Measurements from ENCODE around the gene SOX13. TPM values are rescaled to one million over a fixed set of nuclear protein-coding genes. Genes with fewer than 3 reads are reported as not detected.

Gene SOX13
- total RNA-seq, 1 experiment from 2014 or later: 35.6 TPM

GRCh38 chr1:204149107-204149506, 76.2 kb downstream of the SOX13 start:
- TSS peak; percentile 29 for BruUV-seq (replicated peaks)
- intact Hi-C loops (cut with micrococcal nuclease): no loop called here
- RAD21 ChIA-PET (ENCODE audit: low non-redundant PET in 1 of 2, low total read pairs in 2 of 2, uncharacterized antibody in 2 of 2, unreplicated experiment in 2 of 2): no interaction called here

More at GRCh38 chr1:204149107-204149506, 76.2 kb downstream of the SOX13 start:
- H3K4me1 ChIP-seq (ENCODE audit: control insufficient read depth in 1 of 2, insufficient read depth in 2 of 2, low read length in 2 of 2): peaks cover 8 to 27% of the 10 kb centered on the region in 2 experiments
- TF ChIP-seq EGR1 (IDR thresholded peaks at IDR 0.05; ENCODE audit: low read depth) (no peak), EZH2 (IDR thresholded peaks at IDR 0.05) (no peak), CBX3 (IDR thresholded peaks at IDR 0.05; ENCODE audit: low read depth) (no peak), RAD21 (IDR thresholded peaks at IDR 0.05; ENCODE audit: low read depth) (no peak), FOSL1 (IDR thresholded peaks at IDR 0.05; ENCODE audit: low read depth) (no peak), SRF (IDR thresholded peaks at IDR 0.05; ENCODE audit: low read depth) (no peak), JUND (IDR thresholded peaks at IDR 0.05) (no peak), EZH2phosphoT487 (IDR thresholded peaks at IDR 0.05; ENCODE audit: borderline replicate concordance) (no peak), SIN3A (IDR thresholded peaks at IDR 0.05; ENCODE audit: low read depth) (no peak), SP1 (IDR thresholded peaks at IDR 0.05; ENCODE audit: low read depth) (no peak), CTCF (IDR thresholded peaks at IDR 0.05 in 2 of 3, conservative IDR thresholded peaks at IDR 0.05 in 1 of 3; ENCODE audit: borderline replicate concordance in 1 of 3, insufficient read depth in 1 of 3, low read depth in 2 of 3, low read length in 2 of 3) (no peak), MAX (IDR thresholded peaks at IDR 0.05) (no peak), YY1 (IDR thresholded peaks at IDR 0.05; ENCODE audit: extremely low read depth, insufficient replicate concordance, low read depth, low read length) (no peak), CEBPB (IDR thresholded peaks at IDR 0.05; ENCODE audit: low read depth) (no peak), ZNF274 (IDR thresholded peaks at IDR 0.05; ENCODE audit: low read depth, low read length) (no peak), POLR2A (IDR thresholded peaks at IDR 0.05; ENCODE audit: borderline replicate concordance, extremely low read depth, insufficient read depth, insufficient read length) (no peak), ATF3 (IDR thresholded peaks at IDR 0.05) (no peak), ZBTB33 (IDR thresholded peaks at IDR 0.05; ENCODE audit: extremely low read depth, insufficient replicate concordance, low read length) (no peak)
- no peaks in the 10 kb centered on the region for H3K9me3 ChIP-seq (ENCODE audit: control insufficient read depth in 1 of 2, insufficient read depth in 1 of 2, low read depth in 1 of 2, low read length in 2 of 2)
- H3K4me2 ChIP-seq (ENCODE audit: low read length): no peak overlapping the region
- no peak overlapping the region for H3K27ac ChIP-seq (ENCODE audit: low read depth, low read length)
- POLR2A ChIA-PET: no interaction called here
- CTCF ChIA-PET: interaction anchor here (4.3 kb wide), 1 partner anchor 13 kb away, joined by 18 read pairs; no protein-coding TSS in a partner anchor
- DNase-seq (ENCODE audit: low read depth, low spot score) (no peak), ATAC-seq (no peak)
- no peaks in the 10 kb centered on the region for H3K79me2 ChIP-seq (ENCODE audit: insufficient read depth, low read length)
- H4K20me1 ChIP-seq (ENCODE audit: insufficient read depth): no peaks in the 10 kb centered on the region
- no peaks in the 10 kb centered on the region for H3K36me3 ChIP-seq (ENCODE audit: control insufficient read depth in 1 of 2, insufficient read depth in 2 of 2, low read length in 2 of 2)
- no peaks in the 10 kb centered on the region for H3K9me2 ChIP-seq (ENCODE audit: insufficient read depth)
- H2AFZ ChIP-seq (ENCODE audit: low read depth, low read length, poor library complexity, severe bottlenecking): no peak overlapping the region
- H3K9ac ChIP-seq (ENCODE audit: low read length): no peak overlapping the region
- H3K27me3 ChIP-seq (ENCODE audit: insufficient read depth, low read length): no peaks in the 10 kb centered on the region
- H3K4me3 ChIP-seq (replicated peaks in 1 of 2; ENCODE audit: low read depth in 1 of 2, low read length in 2 of 2): no peak overlapping the region
